K562 (cell line): ENCODE results near the gene SETMAR. TPM values are rescaled to one million over a fixed set of nuclear protein-coding genes. Genes with fewer than 3 reads are reported as not detected.

Experiments used
- ATAC-seq: fragments of 200-7000 bp; cut with Tn5 transposase; 3 replicates; pipeline ENCODE4 v1.9.1; 2020; ENCODE audit warnings: moderate library complexity
- BruUV-seq: library from RNA; stranded (reverse); fragments of 400-500 nt; replicated peaks from 2 replicates; lab custom pipeline; 2021; lab: Mats Ljungman, UMichigan
- CTCF ChIA-PET: fragments of 300-600 bp; formaldehyde crosslinking; extraction: SDS; loops from one replicate; lab custom pipeline; 2021; ENCODE audit warnings: low intra/inter-chr PET ratio; lab: Yijun Ruan, JAX
- POLR2A ChIA-PET: fragments of 300-600, 350-650 bp; sonication (Branson Sonifier 250); formaldehyde crosslinking; extraction: SDS; loops from one replicate; lab custom pipeline; 2021; ENCODE audit warnings: antibody characterized with exemption, inconsistent platforms; lab: Yijun Ruan, JAX
- DNase-seq, 4 experiments: peaks; one replicate each; pipeline versions ENCODE4 v3.0.0 to v3.0.0-alpha.2; 2011 to 2018; ENCODE audit warnings: low spot score in 3 of 4, mixed read lengths in 3 of 4; ENCODE audit errors: extremely low read depth in 1 of 4
- FAIRE-seq: peaks from 2 replicates; lab custom pipeline; 2011; peaks lifted over from hg19 to GRCh38; lab: Jason Lieb, UNC
- H2AFZ ChIP-seq: 2 replicates; pipeline ENCODE4 v1.6.0; 2011; ENCODE audit warnings: low read depth, low read length, control low read depth, inconsistent platforms
- H3K27ac ChIP-seq: fragments of 200-600 bp; 3 replicates; pipeline ENCODE4 v1.8.0; 2011; ENCODE audit warnings: low read depth, mild to moderate bottlenecking, control low read depth, inconsistent platforms, low read length, moderate library complexity, mixed read lengths; ENCODE audit errors: extremely low read depth
- H3K27me3 ChIP-seq, 2 experiments: fragments of 300-600 bp in 1 of 2; 2 replicates in 1 of 2; 3 replicates in 1 of 2; pipeline versions ENCODE4 v1.6.0 to v1.8.0; 2011; ENCODE audit warnings: inconsistent platforms in 2 of 2, low read length in 2 of 2, mild to moderate bottlenecking in 1 of 2, mixed read lengths in 1 of 2, moderate library complexity in 1 of 2; ENCODE audit not compliant: control insufficient read depth in 2 of 2, insufficient read depth in 2 of 2
- H3K36me3 ChIP-seq: fragments of 300-600 bp; 3 replicates; pipeline ENCODE4 v1.8.0; 2011; ENCODE audit warnings: mild to moderate bottlenecking, low read length, inconsistent platforms; ENCODE audit not compliant: control insufficient read depth, insufficient read depth
- H3K4me1 ChIP-seq, 2 experiments: fragments of 200-600 bp in 1 of 2; replicated peaks in 1 of 2; 2 replicates in 1 of 2; 3 replicates in 1 of 2; pipeline versions ENCODE4 v1.5.1 to v1.8.0; 2011; ENCODE audit warnings: inconsistent platforms in 2 of 2, low read length in 2 of 2, mild to moderate bottlenecking in 1 of 2, mixed read lengths in 1 of 2, moderate library complexity in 1 of 2; ENCODE audit not compliant: control insufficient read depth in 2 of 2, insufficient read depth in 2 of 2
- H3K4me2 ChIP-seq: 2 replicates; pipeline ENCODE4 v1.6.1; 2011; ENCODE audit warnings: low read length, control low read depth, inconsistent platforms, mixed read lengths; ENCODE audit not compliant: insufficient read depth
- H3K4me3 ChIP-seq: fragments of 200-600 bp; sonication (generic), shearing (Covaris generic); 2 replicates; pipeline ENCODE4 v1.5.1; 2016; ENCODE audit warnings: control low read depth, inconsistent platforms
- H3K79me2 ChIP-seq: fragments of 200-600 bp; 3 replicates; pipeline ENCODE4 v1.8.0; 2011; ENCODE audit warnings: low read length, inconsistent platforms; ENCODE audit not compliant: control insufficient read depth, insufficient read depth
- H3K9ac ChIP-seq, 2 experiments: 2 replicates each; pipeline versions ENCODE4 v1.6.0 to v1.6.1; 2011; ENCODE audit warnings: low read depth in 2 of 2, low read length in 2 of 2, control low read depth in 1 of 2, inconsistent platforms in 1 of 2, mild to moderate bottlenecking in 1 of 2, mixed read lengths in 1 of 2; ENCODE audit not compliant: insufficient read depth in 1 of 2
- H3K9me1 ChIP-seq: one replicate; pipeline ENCODE4 v1.6.0; 2011; ENCODE audit warnings: inconsistent platforms, mild to moderate bottlenecking, low read length, moderate library complexity; ENCODE audit not compliant: control insufficient read depth, insufficient read depth
- H3K9me3 ChIP-seq: replicated peaks from 2 replicates; pipeline ENCODE4 v1.5.1; 2011; ENCODE audit warnings: low read depth, low read length, inconsistent platforms; ENCODE audit not compliant: control insufficient read depth, insufficient read depth
- H4K20me1 ChIP-seq: replicated peaks from 2 replicates; pipeline ENCODE4 v1.6.1; 2011; ENCODE audit warnings: low read length, inconsistent platforms, mixed read lengths; ENCODE audit not compliant: control insufficient read depth, insufficient read depth
- BRF1 ChIP-seq: IDR thresholded peaks from 3 replicates; pipeline ENCODE4 v1.6.1; 2011; ENCODE audit warnings: borderline replicate concordance, mild to moderate bottlenecking; ENCODE audit not compliant: insufficient read length; ENCODE audit errors: extremely low read depth
- COPS2 ChIP-seq: fragments of 450-650 bp; conservative IDR thresholded peaks from 2 replicates; pipeline ENCODE4 v1.6.1; 2016; ENCODE audit warnings: mild to moderate bottlenecking, moderate library complexity
- DNMT1 ChIP-seq: fragments of 450-650 bp; IDR thresholded peaks from 2 replicates; pipeline ENCODE4 v1.6.1; 2016; ENCODE audit warnings: antibody characterized with exemption, mild to moderate bottlenecking
- ELK3 ChIP-seq: fragments of 450-650 bp; formaldehyde crosslinking; IDR thresholded peaks from 2 replicates; pipeline ENCODE4 v1.4.0; 2020; ENCODE audit warnings: mild to moderate bottlenecking
- EP300 ChIP-seq: IDR thresholded peaks from 2 replicates; pipeline ENCODE4 v1.6.1; 2012; ENCODE audit warnings: low read length, improper control_type of control experiment
- FOXA3 ChIP-seq, 2 experiments: fragments of 450-650 bp in 1 of 2; sonication (generic) in 1 of 2; formaldehyde crosslinking; IDR thresholded peaks in 1 of 2; conservative IDR thresholded peaks in 1 of 2; 2 replicates each; pipeline versions ENCODE4 v1.4.0 to v1.8.0; 2020 to 2022; ENCODE audit warnings: mild to moderate bottlenecking in 2 of 2, missing genetic modification reagents in 1 of 2
- HDGF ChIP-seq: fragments of 450-650 bp; IDR thresholded peaks from 2 replicates; pipeline ENCODE4 v1.6.1; 2016
- NCOA1 ChIP-seq: fragments of 450-650 bp; IDR thresholded peaks from 2 replicates; pipeline ENCODE4 v1.6.1; 2016; ENCODE audit warnings: low read depth
- PREB ChIP-seq: sonication (generic); formaldehyde crosslinking; IDR thresholded peaks from 2 replicates; pipeline ENCODE4 v1.8.1; 2023; ENCODE audit warnings: mild to moderate bottlenecking, missing genetic modification reagents
- RHOXF2B ChIP-seq: fragments of 250-450 bp; sonication (Bioruptor Pico); conservative IDR thresholded peaks from 2 replicates; pipeline ENCODE4 v1.5.1; 2021
- SETDB1 ChIP-seq: IDR thresholded peaks from one replicate; pipeline ENCODE4 v1.6.1; 2012; ENCODE audit warnings: low read length, control low read depth, inconsistent platforms
- SP1 ChIP-seq: sonication (generic); formaldehyde crosslinking; IDR thresholded peaks from 2 replicates; pipeline ENCODE4 v1.8.1; 2022; ENCODE audit warnings: mild to moderate bottlenecking, missing genetic modification reagents
- SRSF7 ChIP-seq: fragments of 200-400 bp; formaldehyde crosslinking; optimal IDR thresholded peaks from 2 replicates; pipeline ENCODE3; 2017; ENCODE audit warnings: mild to moderate bottlenecking, low read depth, low read length
- TEAD2 ChIP-seq: fragments of 450-650 bp; IDR thresholded peaks from 2 replicates; pipeline ENCODE4 v1.6.1; 2016; ENCODE audit warnings: missing genetic modification characterization, control low read depth, missing compliant biosample characterization
- THAP12 ChIP-seq: fragments of 250-450 bp; sonication (Bioruptor Pico); IDR thresholded peaks from 2 replicates; pipeline ENCODE4 v1.9.0; 2021; ENCODE audit warnings: mild to moderate bottlenecking, inconsistent platforms
- U2AF1 ChIP-seq: fragments of 200-400 bp; formaldehyde crosslinking; optimal IDR thresholded peaks from 2 replicates; pipeline ENCODE3; 2017; ENCODE audit warnings: mild to moderate bottlenecking, low read depth, low read length, moderate library complexity
- ZBTB9 ChIP-seq: fragments of 450-650 bp; formaldehyde crosslinking; IDR thresholded peaks from 2 replicates; pipeline ENCODE4 v1.4.0; 2020; ENCODE audit warnings: mild to moderate bottlenecking, moderate library complexity
- ZC3H11A ChIP-seq: IDR thresholded peaks from 2 replicates; pipeline ENCODE4 v1.6.1; 2012; ENCODE audit warnings: low read depth, low read length, improper control_type of control experiment
- ZNF57 ChIP-seq: fragments of 450-650 bp; formaldehyde crosslinking; IDR thresholded peaks from 2 replicates; pipeline ENCODE4 v1.4.0; 2020; ENCODE audit warnings: mild to moderate bottlenecking, moderate library complexity
- WGBS: fragments of 100-300 bp; shearing (Covaris generic); methylation state at CpG from one replicate; pipeline ENCODE4 v1.1.6; 2016; ENCODE audit warnings: low coverage, mixed read lengths; ENCODE audit not compliant: insufficient coverage; ENCODE audit errors: missing lambda C conversion rate; 5-methylcytosine and 5-hydroxymethylcytosine counted together
- in situ Hi-C: fragments of 300-500 bp; cut with MboI; formaldehyde crosslinking; loops from 4 replicates; pipeline ENCODE4 v1.15.0; 2018; ENCODE audit warnings: inconsistent platforms, mixed read lengths
- intact Hi-C: fragments of 100-400 bp; cut with micrococcal nuclease; formaldehyde crosslinking; loops from 2 replicates; pipeline ENCODE4 v1.14.2; 2022
- polyA plus RNA-seq, 8 experiments: library from polyadenylated mRNA; depleted of rRNA in 4 of 8; stranded (reverse) in 5 of 8; unstranded in 3 of 8; fragments of >200 nt; fragmentation: Nextera tagmentation in 2 of 8; fragmentation: Illumina TruSeq in 1 of 8; extraction: Ambion mirVana in 2 of 8; extraction: Trizol in 1 of 8; gene quantifications; 2 replicates each; pipeline versions ENCODE4 v1.2.1 to v1.2.3, GENCODE V29; 2011 to 2014; ENCODE audit warnings: inconsistent platforms in 1 of 8, missing spikeins in 1 of 8
- total RNA-seq, 7 experiments: library from RNA; depleted of rRNA in 6 of 7; stranded (reverse); fragments of >200 nt in 6 of 7; fragmentation: Illumina TruSeq in 2 of 7; extraction: Trizol in 2 of 7; gene quantifications; 2 replicates each; pipeline versions ENCODE4 v1.2.1 to v1.2.3, GENCODE V29; 2011 to 2021; ENCODE audit warnings: low replicate concordance in 1 of 7

SETMAR gene
- total and polyA plus RNA-seq, 9 of the 15 experiments (the other 6 are each of a cell fraction or from before 2014, with no cell fraction given) = 5.5 to 25.1 (median 18.2) TPM

- DNase-seq (peak in 2 of 4 experiments; percentile 44 to 81), FAIRE-seq (no peak), ATAC-seq (peak; percentile 73)
- H3K4me1 ChIP-seq = peaks cover 4 to 37% of the 10 kb centered on the region in 2 experiments; a peak in 4 of 5 replicates
- in situ Hi-C loops = no loop called here
- H3K9ac ChIP-seq = no peak overlapping the region
- H3K4me2 ChIP-seq = no peak overlapping the region
- BruUV-seq = no TSS peak
- H4K20me1 ChIP-seq = no peaks in the 10 kb centered on the region
- peak overlapping the region; percentile 33; the same call in 1 of the 3 replicates for H3K27ac ChIP-seq
- no peaks in the 10 kb centered on the region for H3K27me3 ChIP-seq
- no peaks in the 10 kb centered on the region for H3K79me2 ChIP-seq
- H2AFZ ChIP-seq = no peak overlapping the region
- CTCF ChIA-PET = no interaction called here
- H3K9me3 ChIP-seq = no peaks in the 10 kb centered on the region
- no peaks in the 10 kb centered on the region for H3K9me1 ChIP-seq
- H3K36me3 ChIP-seq = no peaks in the 10 kb centered on the region
- 96% methylated on average over 1 of the region's 1 CpG for WGBS
- intact Hi-C loops = loop anchor here (2.0 kb wide), 1 partner anchor 16 kb away; no protein-coding TSS in a partner anchor
- H3K4me3 ChIP-seq = no peak overlapping the region
- POLR2A ChIA-PET = interaction anchor here (1.0 to 2.2 kb wide), 2 partner anchors 12 kb away, joined by 5 to 6 read pairs; no protein-coding TSS in a partner anchor
- TF ChIP-seq FOXA3 (CRISPR knock-in tag; conservative IDR thresholded peaks at IDR 0.05 in 1 of 2, IDR thresholded peaks at IDR 0.05 in 1 of 2) (no peak), ZC3H11A (no peak), U2AF1 (no peak), NCOA1 (peak; percentile 13; the same call in 1 of the 2 replicates), HDGF (no peak), ZBTB9 (CRISPR knock-in tag) (no peak), EP300 (peak; percentile 61), SRSF7 (no peak), SETDB1 (no peak), BRF1 (no peak), RHOXF2B (CRISPR knock-in tag) (no peak), ZNF57 (no peak), DNMT1 (no peak), ELK3 (CRISPR knock-in tag) (no peak), PREB (no peak), THAP12 (CRISPR knock-in tag) (no peak), SP1 (CRISPR knock-in tag) (no peak), TEAD2 (tag) (no peak), COPS2 (no peak)
These were observed 19.5 kb downstream of the SETMAR start for GRCh38 chr3:4322635-4323034.
